ENCODE results near the gene ATG7. TPM values are rescaled to one million over a fixed set of nuclear protein-coding genes. Genes with fewer than 3 reads are reported as not detected.
A peak's percentile ranks its signal among the peaks of the same experiment; 100 is the strongest.
"Not testable (repeated sequence)": the region's sequence is repeated elsewhere in the genome, so short reads cannot be mapped to it uniquely, and the experiment has no call there.

The ATG7 gene
- total RNA-seq, 6 experiments from 2014 or later = 44.5 to 53.0 (median 49.3) TPM

GRCh38 chr3:11331101-11331500, 58.9 kb downstream of the ATG7 start:
- H3K27ac Mint-ChIP-seq = peak overlapping the region; percentile 65
- H3K36me3 Mint-ChIP-seq (ENCODE audit: low read depth) = peaks cover 26% of the 10 kb centered on the region
- peaks cover 64% of the 10 kb centered on the region for H3K4me1 Mint-ChIP-seq (ENCODE audit: low read depth)
- no peaks in the 10 kb centered on the region for H3K9me3 Mint-ChIP-seq
- peak; percentile 23 for DNase-seq
- no peak for TF ChIP-seq CTCF (IDR thresholded peaks at IDR 0.05)
- H3K27me3 Mint-ChIP-seq (ENCODE audit: insufficient read depth) = no peaks in the 10 kb centered on the region
- peak overlapping the region; percentile 23 for H3K4me3 Mint-ChIP-seq

GRCh38 chr3:11335056-11335608, 62.9 kb downstream of the ATG7 start:
- Mint-ChIP-seq H3K4me3 (no peak overlapping the region), H3K9me3 (no peaks in the 10 kb centered on the region), H3K27ac (peak overlapping the region; percentile 38), H3K36me3 (ENCODE audit: low read depth) (0 out of 2 replicates have a peak, but pooled peaks cover 6% of the 10 kb centered on the region), H3K4me1 (ENCODE audit: low read depth) (peaks cover 33% of the 10 kb centered on the region), H3K27me3 (ENCODE audit: insufficient read depth) (peaks cover 2% of the 10 kb centered on the region; the same call in 1 of the 2 replicates)
- peak; percentile 85 for TF ChIP-seq CTCF (IDR thresholded peaks at IDR 0.05)
- peak; percentile 78 for DNase-seq

- no peaks in the 10 kb centered on the region for H3K9me3 Mint-ChIP-seq
- no peak for DNase-seq
- H3K27me3 Mint-ChIP-seq (ENCODE audit: insufficient read depth) = peaks cover 2% of the 10 kb centered on the region; the same call in 1 of the 2 replicates
- H3K4me3 Mint-ChIP-seq = no peak overlapping the region
- H3K27ac Mint-ChIP-seq = no peak overlapping the region
- H3K36me3 Mint-ChIP-seq (ENCODE audit: low read depth) = peaks cover 26% of the 10 kb centered on the region
- TF ChIP-seq CTCF (IDR thresholded peaks at IDR 0.05) = no peak
- peaks cover 13% of the 10 kb centered on the region for H3K4me1 Mint-ChIP-seq (ENCODE audit: low read depth)
Observed at GRCh38 chr3:11339541-11339940, 67.3 kb downstream of the ATG7 start.

GRCh38 chr3:11346416-11346815, 74.2 kb downstream of the ATG7 start:
- peaks cover 10% of the 10 kb centered on the region; the same call in 1 of the 2 replicates for H3K9me3 Mint-ChIP-seq

GRCh38 chr3:11348877-11349276, 76.7 kb downstream of the ATG7 start:
- not testable (repeated sequence) for H3K27me3 Mint-ChIP-seq (ENCODE audit: insufficient read depth); H3K4me3 Mint-ChIP-seq; DNase-seq
- H3K4me1 Mint-ChIP-seq (ENCODE audit: low read depth) = peaks cover 50% of the 10 kb centered on the region
- peaks cover 72% of the 10 kb centered on the region for H3K36me3 Mint-ChIP-seq (ENCODE audit: low read depth)
- H3K9me3 Mint-ChIP-seq = peaks cover 10% of the 10 kb centered on the region; the same call in 1 of the 2 replicates
- peak overlapping the region; percentile 81 for H3K27ac Mint-ChIP-seq

More at GRCh38 chr3:11346416-11346815, 74.2 kb downstream of the ATG7 start:
- Mint-ChIP-seq H3K27ac (peak overlapping the region; percentile 30; the same call in 1 of the 2 replicates), H3K4me3 (no peak overlapping the region), H3K36me3 (ENCODE audit: low read depth) (peaks cover 62% of the 10 kb centered on the region), H3K27me3 (ENCODE audit: insufficient read depth) (peaks cover 5% of the 10 kb centered on the region), H3K4me1 (ENCODE audit: low read depth) (peaks cover 54% of the 10 kb centered on the region)
- peak; percentile 52 for DNase-seq
- TF ChIP-seq CTCF (IDR thresholded peaks at IDR 0.05) = no peak

- peak; percentile 6 for DNase-seq
- Mint-ChIP-seq H3K27ac (peak overlapping the region; percentile 81), H3K4me1 (ENCODE audit: low read depth) (peaks cover 50% of the 10 kb centered on the region), H3K9me3 (peaks cover 10% of the 10 kb centered on the region; the same call in 1 of the 2 replicates), H3K36me3 (ENCODE audit: low read depth) (peaks cover 70% of the 10 kb centered on the region), H3K4me3 (peak overlapping the region; percentile 27), H3K27me3 (ENCODE audit: insufficient read depth) (peaks cover 5% of the 10 kb centered on the region)
- TF ChIP-seq CTCF (IDR thresholded peaks at IDR 0.05) = no peak
Observed at GRCh38 chr3:11349446-11349845, 77.2 kb downstream of the ATG7 start.
